Thyroid gland (tissue), 4 donors: Measurements from ENCODE around the gene KIF20A. TPM values are rescaled to one million over a fixed set of nuclear protein-coding genes. Genes with fewer than 3 reads are reported as not detected.
"Not testable (repeated sequence)": the region's sequence is repeated elsewhere in the genome, so short reads cannot be mapped to it uniquely, and the experiment has no call there.

ENCODE experiments used
- DNase-seq, 2 donors: peaks; one replicate each; pipeline ENCODE4 v3.0.0-alpha.2; 2019
- H3K27ac ChIP-seq, 3 donors: fragments of 200-600 bp; sonication (generic); 1 replicate in 2 of 3; 2 replicates in 1 of 3; pipeline ENCODE4 v1.5.1; 2016 to 2019; ENCODE audit warnings: mild to moderate bottlenecking in 1 of 3, moderate library complexity in 1 of 3
- H3K27me3 ChIP-seq: fragments of 200-600 bp; sonication (generic); one replicate; pipeline ENCODE4 v1.5.1; 2019
- H3K36me3 ChIP-seq, 2 donors: fragments of 200-600 bp; sonication (generic); one replicate each; pipeline ENCODE4 v1.5.1; 2016 to 2019
- H3K4me1 ChIP-seq, 2 donors: fragments of 200-600 bp; sonication (generic); one replicate each; pipeline ENCODE4 v1.5.1; 2017 to 2019
- H3K4me3 ChIP-seq, 3 donors: fragments of 200-600 bp; sonication (generic); replicated peaks in 1 of 3; 1 replicate in 2 of 3; 2 replicates in 1 of 3; pipeline ENCODE4 v1.5.1; 2016; ENCODE audit warnings: mild to moderate bottlenecking in 1 of 3
- H3K9me3 ChIP-seq: fragments of 200-600 bp; sonication (generic); one replicate; pipeline ENCODE4 v1.5.1; 2017
- CTCF ChIP-seq, 6 experiments: fragments of 200-600 bp in 3 of 6; fragments of 450-650 bp in 3 of 6; sonication (generic) in 3 of 6; IDR thresholded peaks; one replicate each; pipeline ENCODE4 v1.5.1; 2016 to 2019; ENCODE audit warnings: antibody characterized with exemption in 6 of 6, mild to moderate bottlenecking in 2 of 6, inconsistent platforms in 1 of 6, moderate library complexity in 1 of 6
- POLR2A ChIP-seq, 2 donors: fragments of 450-650 bp; IDR thresholded peaks; one replicate each; pipeline ENCODE4 v1.6.1; 2017; ENCODE audit warnings: antibody characterized with exemption in 2 of 2, mild to moderate bottlenecking in 2 of 2, moderate library complexity in 1 of 2
- WGBS, 2 donors: methylation state at CpG; one replicate each; pipeline ENCODE4 v1.1.5; 2017; 5-methylcytosine and 5-hydroxymethylcytosine counted together
- intact Hi-C: fragments of 100-400 bp; cut with DNase I; formaldehyde crosslinking; loops from one replicate; pipeline ENCODE4 v1.15.1; 2023
- total RNA-seq, 4 donors: library from RNA; depleted of rRNA; stranded (reverse); fragments of >200 nt; gene quantifications; one replicate each; pipeline ENCODE4 v1.2.3, GENCODE V29; 2016

Gene KIF20A
- total RNA-seq, 4 donors from 2014 or later = 0.40 to 2.6 (median 1.9) TPM; not detected in 1

DNA sequence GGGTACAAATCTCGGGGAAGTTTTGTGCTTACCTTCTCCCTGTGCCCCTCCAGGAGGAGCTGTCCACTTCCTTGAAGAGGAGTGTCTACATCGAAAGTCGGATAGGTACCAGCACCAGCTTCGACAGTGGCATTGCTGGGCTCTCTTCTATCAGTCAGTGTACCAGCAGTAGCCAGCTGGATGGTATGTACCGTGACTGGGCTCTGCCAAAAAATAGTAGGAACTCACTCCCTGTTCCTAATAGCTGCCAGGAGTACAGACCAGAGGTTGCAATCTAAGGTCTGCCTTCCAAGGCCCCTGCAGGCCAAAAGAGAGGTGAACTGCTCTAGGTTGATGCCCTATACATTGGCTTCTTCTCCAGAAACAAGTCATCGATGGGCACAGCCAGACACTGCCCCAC, 3.9 kb downstream of the KIF20A start:
- H3K9me3 ChIP-seq = no peaks in the 10 kb centered on the region
- H3K4me1 ChIP-seq = peaks cover 6 to 7% of the 10 kb centered on the region in 2 donors
- no peak for DNase-seq
- 93 to 96% methylated on average over 6 of the region's 6 CpGs for WGBS, 2 donors
- H3K4me3 ChIP-seq = no peak overlapping the region
- intact Hi-C loops = no loop called here
- no peak for TF ChIP-seq POLR2A (IDR thresholded peaks at IDR 0.05)
- TF ChIP-seq CTCF (IDR thresholded peaks at IDR 0.05) = no peak
- no peaks in the 10 kb centered on the region for H3K27me3 ChIP-seq
- H3K27ac ChIP-seq = no peak overlapping the region
- H3K36me3 ChIP-seq = peaks cover 10 to 11% of the 10 kb centered on the region in 2 donors

DNA sequence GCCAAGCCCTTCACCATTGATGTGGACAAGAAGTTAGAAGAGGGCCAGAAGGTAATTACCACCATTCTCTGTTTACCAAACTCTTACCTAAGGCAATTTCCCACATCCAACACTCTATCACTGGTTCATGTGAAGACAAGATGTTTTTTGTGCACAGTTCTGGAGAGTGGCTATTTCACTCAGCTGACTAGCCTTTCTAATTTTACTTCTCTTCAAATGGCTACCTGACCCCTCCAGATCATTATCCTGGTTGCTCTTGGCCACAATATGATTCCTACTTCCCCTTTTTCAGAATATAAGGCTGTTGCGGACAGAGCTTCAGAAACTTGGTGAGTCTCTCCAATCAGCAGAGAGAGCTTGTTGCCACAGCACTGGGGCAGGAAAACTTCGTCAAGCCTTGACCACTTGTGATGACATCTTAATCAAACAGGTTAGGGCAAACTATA, 7.1 kb downstream of the KIF20A start:
- WGBS, 2 donors = 82 to 95% methylated on average over 2 of the region's 2 CpGs

GRCh38 chr5:138188626-138189025, 9.7 kb downstream of the KIF20A start:
- Histone ChIP-seq H3K36me3 (peaks cover 48 to 53% of the 10 kb centered on the region in 2 donors), H3K27ac (no peak overlapping the region), H3K4me1 (no peaks in the 10 kb centered on the region), H3K9me3 (no peaks in the 10 kb centered on the region), H3K27me3 (no peaks in the 10 kb centered on the region), H3K4me3 (no peak overlapping the region)
- no peak for DNase-seq
- intact Hi-C loops = no loop called here
- WGBS, 2 donors = 78 to 88% methylated on average over 3 of the region's 3 CpGs
- TF ChIP-seq POLR2A (IDR thresholded peaks at IDR 0.05) (no peak), CTCF (IDR thresholded peaks at IDR 0.05) (no peak)

More for the DNA sequence above, 7.1 kb downstream of the KIF20A start:
- H3K4me1 ChIP-seq = no peaks in the 10 kb centered on the region
- H3K27ac ChIP-seq = no peak overlapping the region
- no peaks in the 10 kb centered on the region for H3K27me3 ChIP-seq
- no peak overlapping the region for H3K4me3 ChIP-seq
- DNase-seq = no peak
- H3K9me3 ChIP-seq = no peaks in the 10 kb centered on the region
- H3K36me3 ChIP-seq = peaks cover 31 to 33% of the 10 kb centered on the region in 2 donors
- intact Hi-C loops = no loop called here
- TF ChIP-seq POLR2A (IDR thresholded peaks at IDR 0.05) = no peak
- no peak for TF ChIP-seq CTCF (IDR thresholded peaks at IDR 0.05)

GRCh38 chr5:138192826-138193225, 13.9 kb downstream of the KIF20A start:
- no peaks in the 10 kb centered on the region for H3K27me3 ChIP-seq
- no peaks in the 10 kb centered on the region for H3K4me1 ChIP-seq
- no peak overlapping the region for H3K27ac ChIP-seq
- TF ChIP-seq CTCF (IDR thresholded peaks at IDR 0.05) (no peak), POLR2A (IDR thresholded peaks at IDR 0.05) (no peak)
- H3K4me3 ChIP-seq = no peak overlapping the region
- intact Hi-C loops = no loop called here
- no peaks in the 10 kb centered on the region for H3K9me3 ChIP-seq
- no peak for DNase-seq
- H3K36me3 ChIP-seq = peaks cover 46 to 52% of the 10 kb centered on the region in 2 donors
- 95 to 98% methylated on average over 3 of the region's 3 CpGs for WGBS, 2 donors

GRCh38 chr5:138193859-138194258, 14.9 kb downstream of the KIF20A start:
- WGBS, 2 donors = 98 to 99% methylated on average over 8 of the region's 8 CpGs
- DNase-seq, H3K4me3 ChIP-seq, H3K4me1 ChIP-seq, intact Hi-C loops, H3K9me3 ChIP-seq, H3K27me3 ChIP-seq, H3K27ac ChIP-seq: not testable (repeated sequence)
- H3K36me3 ChIP-seq = peaks cover 45 to 49% of the 10 kb centered on the region in 2 donors
